DOHH2 (cell line): ENCODE data around the gene FAAP100.

Experiments used
- H3F3A ChIP-seq: fragments of 200-600 bp; sonication (generic), shearing (Covaris generic); 2 replicates; pipeline ENCODE4 v1.6.0; 2016; ENCODE audit warnings: antibody characterized with exemption, mild to moderate bottlenecking; ENCODE audit not compliant: control insufficient read depth, insufficient read depth
- H3K27ac ChIP-seq: fragments of 200-600 bp; sonication (generic); 2 replicates; pipeline ENCODE4 v1.5.1; 2014; ENCODE audit warnings: low read depth, mild to moderate bottlenecking, low read length, moderate library complexity
- H3K27me3 ChIP-seq: fragments of 200-600 bp; sonication (generic); 2 replicates; pipeline ENCODE4 v1.6.1; 2014; ENCODE audit warnings: mild to moderate bottlenecking, low read length, mixed read lengths; ENCODE audit not compliant: control insufficient read depth
- H3K36me3 ChIP-seq: fragments of 200-600 bp; sonication (generic); 2 replicates; pipeline ENCODE4 v1.6.1; 2014; ENCODE audit warnings: mild to moderate bottlenecking, low read length, moderate library complexity, mixed read lengths; ENCODE audit not compliant: control insufficient read depth
- H3K4me1 ChIP-seq: fragments of 200-600 bp; sonication (generic); 2 replicates; pipeline ENCODE4 v1.6.1; 2014; ENCODE audit warnings: mild to moderate bottlenecking, low read length, mixed read lengths; ENCODE audit not compliant: control insufficient read depth
- H3K4me2 ChIP-seq: fragments of 200-600 bp; sonication (generic); 2 replicates; pipeline ENCODE4 v1.6.0; 2014; ENCODE audit warnings: mild to moderate bottlenecking, low read length, moderate library complexity
- H3K4me3 ChIP-seq: fragments of 200-600 bp; sonication (generic); 2 replicates; pipeline ENCODE4 v1.5.1; 2014; ENCODE audit warnings: mild to moderate bottlenecking, low read length, mixed read lengths
- H3K79me2 ChIP-seq: fragments of 200-600 bp; sonication (generic); 2 replicates; pipeline ENCODE4 v1.6.1; 2014; ENCODE audit warnings: mild to moderate bottlenecking, low read length, mixed read lengths; ENCODE audit not compliant: control insufficient read depth
- H3K9me2 ChIP-seq: fragments of 200-600 bp; sonication (generic); replicated peaks from 2 replicates; pipeline ENCODE4 v1.6.1; 2014; ENCODE audit warnings: mild to moderate bottlenecking, low read length, mixed read lengths; ENCODE audit not compliant: control insufficient read depth
- H3K9me3 ChIP-seq: fragments of 200-600 bp; sonication (generic); 2 replicates; pipeline ENCODE4 v1.6.1; 2014; ENCODE audit warnings: antibody characterized with exemption, low read length, mixed read lengths; ENCODE audit not compliant: control insufficient read depth, insufficient read depth
- H4K20me1 ChIP-seq: fragments of 200-600 bp; sonication (generic); 2 replicates; pipeline ENCODE4 v1.6.0; 2014; ENCODE audit warnings: low read depth, mild to moderate bottlenecking, antibody characterized with exemption, low read length, moderate library complexity; ENCODE audit not compliant: control insufficient read depth, insufficient read depth
- EZH2phosphoT487 ChIP-seq: fragments of 200-600 bp; sonication (generic); IDR thresholded peaks from 2 replicates; pipeline ENCODE4 v1.6.1; 2017; ENCODE audit warnings: borderline replicate concordance, mild to moderate bottlenecking, antibody characterized with exemption, low read length, moderate library complexity, mixed read lengths
- TF ChIP-seq, protein P1 (sequence below): fragments of 200-600 bp; sonication (generic); IDR thresholded peaks from one replicate; pipeline ENCODE4 v1.5.1; 2014; ENCODE audit warnings: antibody characterized with exemption, mild to moderate bottlenecking, low read depth, low read length; ENCODE audit not compliant: poor library complexity, severe bottlenecking

Gene FAAP100

DNA sequence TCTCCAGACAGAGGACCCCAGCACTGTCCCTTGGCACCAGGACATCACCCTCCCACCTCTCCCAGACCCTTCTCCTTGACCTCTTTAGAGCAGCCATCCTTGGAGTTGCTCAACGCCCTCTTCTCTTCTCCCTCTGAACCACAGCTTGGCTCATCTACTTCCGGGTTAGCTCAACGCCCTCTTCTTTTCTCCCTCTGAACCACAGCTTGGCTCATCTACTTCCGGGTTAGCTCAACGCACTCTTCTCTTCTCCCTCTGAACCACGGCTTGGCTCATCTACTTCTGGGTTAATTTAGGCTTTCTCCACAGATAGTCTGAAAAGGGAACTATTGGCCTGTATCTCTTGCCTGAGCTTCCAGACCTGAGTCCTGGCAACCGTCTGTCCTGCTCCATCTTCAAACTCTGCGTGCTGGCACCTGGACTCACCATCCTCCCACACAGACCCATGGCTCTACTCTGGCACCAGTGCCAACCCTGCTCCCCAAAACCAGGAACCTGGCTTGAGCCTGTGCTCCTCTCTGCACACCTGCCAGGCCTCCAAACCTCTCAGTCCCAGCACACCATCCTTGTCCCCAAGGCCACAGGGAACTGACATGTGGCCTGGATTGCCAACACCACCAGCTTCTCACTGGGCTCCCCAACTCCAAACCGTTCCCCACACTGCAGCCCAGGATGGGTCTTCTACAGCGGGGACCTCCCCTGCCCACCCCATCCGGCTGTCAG lies 25.3 kb upstream of the FAAP100 start:
- H4K20me1 ChIP-seq: no peaks in the 10 kb centered on the region
- no peak overlapping the region for H3K27ac ChIP-seq
- no peak overlapping the region for H3K4me2 ChIP-seq
- H3K27me3 ChIP-seq: no peaks in the 10 kb centered on the region
- TF ChIP-seq EZH2phosphoT487: no peak
- TF ChIP-seq, protein P1, sequence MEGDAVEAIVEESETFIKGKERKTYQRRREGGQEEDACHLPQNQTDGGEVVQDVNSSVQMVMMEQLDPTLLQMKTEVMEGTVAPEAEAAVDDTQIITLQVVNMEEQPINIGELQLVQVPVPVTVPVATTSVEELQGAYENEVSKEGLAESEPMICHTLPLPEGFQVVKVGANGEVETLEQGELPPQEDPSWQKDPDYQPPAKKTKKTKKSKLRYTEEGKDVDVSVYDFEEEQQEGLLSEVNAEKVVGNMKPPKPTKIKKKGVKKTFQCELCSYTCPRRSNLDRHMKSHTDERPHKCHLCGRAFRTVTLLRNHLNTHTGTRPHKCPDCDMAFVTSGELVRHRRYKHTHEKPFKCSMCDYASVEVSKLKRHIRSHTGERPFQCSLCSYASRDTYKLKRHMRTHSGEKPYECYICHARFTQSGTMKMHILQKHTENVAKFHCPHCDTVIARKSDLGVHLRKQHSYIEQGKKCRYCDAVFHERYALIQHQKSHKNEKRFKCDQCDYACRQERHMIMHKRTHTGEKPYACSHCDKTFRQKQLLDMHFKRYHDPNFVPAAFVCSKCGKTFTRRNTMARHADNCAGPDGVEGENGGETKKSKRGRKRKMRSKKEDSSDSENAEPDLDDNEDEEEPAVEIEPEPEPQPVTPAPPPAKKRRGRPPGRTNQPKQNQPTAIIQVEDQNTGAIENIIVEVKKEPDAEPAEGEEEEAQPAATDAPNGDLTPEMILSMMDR: no peak
- H3K9me3 ChIP-seq: no peaks in the 10 kb centered on the region
- H3K9me2 ChIP-seq: no peaks in the 10 kb centered on the region
- no peak overlapping the region for H3K4me3 ChIP-seq
- H3F3A ChIP-seq: no peaks in the 10 kb centered on the region
- peaks cover 55% of the 10 kb centered on the region for H3K36me3 ChIP-seq
- peaks cover 7% of the 10 kb centered on the region for H3K79me2 ChIP-seq
- no peaks in the 10 kb centered on the region for H3K4me1 ChIP-seq

DNA sequence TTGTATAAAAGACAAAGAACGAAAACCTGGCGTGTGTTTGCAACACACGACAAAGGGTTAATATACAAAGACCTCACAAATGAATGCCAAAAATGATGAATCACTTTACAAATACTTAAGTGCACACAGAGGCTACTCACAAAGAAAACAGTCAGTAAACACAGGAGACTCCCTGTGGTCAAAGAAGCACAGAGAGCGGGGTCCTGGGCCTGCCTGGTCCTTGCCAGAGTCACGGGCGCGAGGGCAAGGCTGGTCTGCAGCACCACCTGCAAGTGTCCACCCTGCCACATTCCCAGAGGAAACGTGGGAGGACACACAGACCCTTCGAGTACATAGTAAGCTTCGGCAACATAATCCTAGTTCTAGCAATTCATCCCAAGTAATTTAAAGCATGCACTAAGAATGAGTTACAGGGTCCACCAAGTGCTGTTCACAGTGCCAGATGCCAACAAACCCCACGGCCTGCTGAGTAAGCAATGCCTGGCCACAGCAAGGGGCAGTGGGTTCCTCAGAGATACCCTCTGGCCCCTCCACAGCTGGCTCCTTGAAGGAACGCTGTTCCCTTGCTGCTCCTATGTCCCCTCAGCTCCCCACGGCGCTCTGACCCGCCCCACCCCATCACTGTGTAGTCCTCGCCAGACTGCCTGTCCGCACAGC lies 24.6 kb upstream of the FAAP100 start:
- Histone ChIP-seq H3K27ac (no peak overlapping the region), H3K27me3 (no peaks in the 10 kb centered on the region), H3K4me1 (no peaks in the 10 kb centered on the region), H3F3A (no peaks in the 10 kb centered on the region), H3K9me3 (no peaks in the 10 kb centered on the region), H4K20me1 (no peaks in the 10 kb centered on the region), H3K9me2 (no peaks in the 10 kb centered on the region), H3K4me2 (no peak overlapping the region), H3K36me3 (peaks cover 50% of the 10 kb centered on the region), H3K4me3 (no peak overlapping the region), H3K79me2 (peaks cover 6% of the 10 kb centered on the region)
- TF ChIP-seq, protein P1: no peak
- TF ChIP-seq EZH2phosphoT487: no peak

DNA sequence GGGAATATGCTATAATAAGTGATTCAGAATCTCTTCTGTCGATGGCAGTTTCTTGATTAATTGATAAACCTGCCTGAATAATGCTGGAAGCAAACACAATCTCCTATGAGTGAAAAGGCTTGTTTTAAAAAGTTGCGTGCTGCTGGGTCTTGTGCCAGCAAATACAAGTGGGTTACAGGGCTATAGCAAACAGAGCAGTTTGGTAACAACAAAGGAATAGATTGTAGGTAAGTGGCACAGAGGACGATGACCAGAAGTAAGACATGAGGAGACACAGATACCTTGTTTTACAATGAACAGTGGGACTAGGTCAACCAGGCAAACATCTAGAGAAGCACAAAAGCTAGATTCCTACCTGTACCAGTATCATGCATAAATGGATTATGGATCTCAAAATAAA lies 23.7 kb upstream of the FAAP100 start:
- Histone ChIP-seq H3F3A (no peaks in the 10 kb centered on the region), H3K79me2 (peaks cover 4% of the 10 kb centered on the region; the same call in 1 of the 2 replicates), H3K36me3 (peaks cover 54% of the 10 kb centered on the region), H3K4me2 (no peak overlapping the region), H3K27me3 (no peaks in the 10 kb centered on the region), H3K9me3 (no peaks in the 10 kb centered on the region), H3K4me3 (no peak overlapping the region), H3K27ac (no peak overlapping the region), H3K4me1 (no peaks in the 10 kb centered on the region), H3K9me2 (no peaks in the 10 kb centered on the region), H4K20me1 (no peaks in the 10 kb centered on the region)
- no peak for TF ChIP-seq EZH2phosphoT487
- TF ChIP-seq, protein P1: no peak
